ENCODE measurements around the gene ACVR2B.

- TF ChIP-seq CTCF (IDR thresholded peaks at IDR 0.05) (peak; percentile 20; the same call in 1 of the 2 replicates), ZFX (IDR thresholded peaks at IDR 0.05; ENCODE audit: borderline replicate concordance) (no peak)
Measured at GRCh38 chr3:38454178-38454883, 641 bp downstream of the ACVR2B start.

All from 22Rv1 (cell line).